ENCODE results near the gene BORCS8.
A peak's percentile ranks its signal among the peaks of the same experiment; 100 is the strongest.
"Not testable (repeated sequence)": the region's sequence is repeated elsewhere in the genome, so short reads cannot be mapped to it uniquely, and the experiment has no call there.

Gene BORCS8

DNA sequence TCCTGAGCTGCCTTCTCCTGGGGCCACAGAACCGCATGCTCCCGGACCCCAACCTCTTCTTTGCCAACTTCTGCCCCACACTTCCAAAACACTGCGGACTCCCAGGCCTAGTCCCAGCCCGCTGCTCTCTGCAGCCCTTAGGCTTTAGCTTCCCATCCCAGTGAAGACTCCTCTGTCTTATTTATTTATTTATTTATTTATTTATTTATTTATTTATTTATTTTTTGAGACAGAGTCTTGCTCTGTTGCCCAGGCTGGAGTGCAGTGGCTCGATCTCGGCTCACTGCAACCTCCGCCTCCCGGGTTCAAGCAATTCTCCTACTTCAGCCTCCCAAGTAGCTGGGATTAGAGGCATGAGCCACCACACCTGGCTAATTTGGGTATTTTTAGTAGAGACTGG, 43.4 kb downstream of the BORCS8 start:
- not testable (repeated sequence) for DNase-seq

DNA sequence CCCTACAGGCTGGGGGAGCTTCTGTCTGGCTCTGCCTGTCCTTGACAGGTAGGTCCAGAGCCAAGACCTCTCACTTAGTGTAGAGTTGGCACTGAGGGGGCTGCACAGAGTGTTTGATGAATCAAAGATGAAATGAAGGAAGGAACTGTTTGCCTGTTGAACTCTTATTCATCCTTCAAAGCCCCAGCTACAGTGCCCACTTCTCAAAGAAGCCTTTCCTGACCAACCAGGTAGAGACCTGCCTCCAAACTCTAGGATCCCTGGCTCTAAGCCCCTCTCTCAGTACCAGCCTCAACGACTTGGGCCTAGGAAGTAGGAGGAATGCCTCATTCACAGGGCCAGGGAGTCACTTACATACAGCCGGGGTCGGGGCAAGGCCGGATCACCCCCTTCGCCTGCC, 44.6 kb downstream of the BORCS8 start:
- no peak for DNase-seq

DNA sequence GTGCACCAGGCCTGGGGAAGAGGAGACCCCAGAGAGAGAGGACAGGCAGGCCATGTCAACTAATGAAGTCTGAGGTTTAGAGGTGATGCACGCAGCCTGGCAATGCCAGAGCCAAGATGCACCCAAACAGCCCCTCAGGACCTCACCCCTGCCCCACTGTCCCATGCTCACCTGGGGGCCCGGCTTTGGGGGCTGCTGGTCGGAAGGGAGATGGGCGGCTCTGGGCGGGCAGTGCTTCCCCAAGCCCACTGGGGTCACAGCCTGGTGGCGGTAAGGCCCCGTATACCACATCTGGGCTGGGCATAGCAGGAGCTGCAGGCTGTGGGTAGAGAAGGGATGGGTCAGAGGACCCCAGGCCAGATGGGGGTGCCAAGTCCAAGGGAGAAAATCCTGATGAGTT, 45.1 kb downstream of the BORCS8 start:
- no peak for DNase-seq

DNA sequence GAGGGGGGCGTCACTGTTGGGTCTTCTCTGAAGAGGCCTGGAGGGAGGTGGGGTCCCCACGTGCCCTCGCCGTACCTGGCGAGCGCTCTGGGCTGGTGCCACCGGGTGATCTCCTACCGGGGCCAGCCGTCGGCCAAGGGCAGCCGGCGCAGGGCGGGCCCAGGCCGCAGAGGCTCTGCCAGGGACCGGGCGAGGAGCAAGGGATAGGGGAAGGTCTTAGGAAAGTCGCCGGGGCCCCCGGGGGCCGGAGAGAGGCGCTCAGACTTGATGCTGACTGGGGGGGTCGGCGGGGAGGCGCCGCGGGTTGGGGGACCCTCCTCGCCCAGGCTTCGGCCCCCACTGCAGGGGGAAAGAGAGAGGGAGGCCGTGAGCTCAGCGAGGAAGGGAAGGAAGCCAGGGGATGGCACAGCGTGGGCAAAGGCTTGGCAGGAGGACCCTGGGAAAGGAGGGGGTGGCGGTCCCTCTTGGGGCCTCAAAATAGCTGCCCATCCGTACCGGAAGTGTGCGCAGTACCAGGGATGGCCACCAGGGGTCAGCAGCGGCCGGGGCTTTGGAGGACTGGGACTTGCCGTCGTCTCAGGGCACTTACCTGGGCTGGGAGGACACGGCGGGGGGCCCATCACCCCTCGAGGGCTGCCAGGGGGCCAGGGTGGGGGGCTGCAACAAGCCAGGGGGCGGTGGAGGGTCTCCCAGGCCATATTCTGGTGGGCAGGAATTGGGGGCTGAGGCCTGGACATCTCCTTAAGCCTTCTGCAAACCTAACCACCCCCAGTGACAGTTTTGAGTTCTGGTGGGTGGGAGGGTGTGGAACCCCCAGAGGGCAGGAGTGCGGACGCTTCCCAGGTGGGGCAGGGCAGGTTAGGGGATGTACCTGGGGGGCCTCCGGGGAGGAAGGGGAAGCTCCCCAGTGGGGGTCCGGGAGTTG, 46.0 kb downstream of the BORCS8 start:
- DNase-seq = peak; percentile 70 to 91 (median 80)

DNA sequence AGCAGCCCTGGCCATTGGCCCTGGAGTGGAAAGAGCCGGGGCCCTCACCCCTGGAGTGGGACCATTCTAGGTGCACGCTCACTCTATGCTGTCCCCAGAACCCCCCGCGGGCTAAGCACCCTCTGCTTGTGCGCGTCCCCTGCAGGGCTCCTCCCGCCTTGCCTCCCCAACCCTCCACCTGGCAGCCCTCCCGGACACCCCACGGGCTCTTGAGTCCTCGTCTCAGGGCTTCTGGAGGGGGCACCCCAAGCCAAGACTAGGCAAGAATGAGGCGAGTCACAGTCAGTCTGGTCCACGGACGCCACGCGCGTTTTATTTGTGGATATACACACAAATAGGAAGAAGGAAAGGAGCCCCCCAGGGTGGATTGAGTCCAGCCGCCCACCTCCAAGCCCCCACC, 46.7 kb downstream of the BORCS8 start:
- no peak for DNase-seq

DNA sequence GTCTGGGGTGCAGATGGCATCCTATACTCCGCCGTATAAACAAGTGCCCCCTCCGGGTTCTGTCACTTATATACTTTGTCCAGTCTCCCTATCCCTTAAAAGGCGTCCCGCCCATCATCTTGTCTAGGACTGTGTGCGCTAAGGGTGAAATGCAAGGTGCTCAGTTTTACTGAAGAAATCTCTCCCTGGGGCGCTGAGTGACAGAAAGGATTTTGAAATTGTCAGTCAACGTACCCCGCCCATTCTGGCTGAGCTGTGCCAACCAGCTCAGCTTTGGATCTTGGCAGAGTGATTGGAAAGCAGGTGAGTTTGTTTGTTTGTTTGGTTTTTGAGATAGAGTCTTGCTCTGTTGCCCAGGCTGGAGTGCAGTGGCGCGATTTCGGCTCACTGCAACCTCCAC, 49.6 kb downstream of the BORCS8 start:
- DNase-seq = no peak

DNA sequence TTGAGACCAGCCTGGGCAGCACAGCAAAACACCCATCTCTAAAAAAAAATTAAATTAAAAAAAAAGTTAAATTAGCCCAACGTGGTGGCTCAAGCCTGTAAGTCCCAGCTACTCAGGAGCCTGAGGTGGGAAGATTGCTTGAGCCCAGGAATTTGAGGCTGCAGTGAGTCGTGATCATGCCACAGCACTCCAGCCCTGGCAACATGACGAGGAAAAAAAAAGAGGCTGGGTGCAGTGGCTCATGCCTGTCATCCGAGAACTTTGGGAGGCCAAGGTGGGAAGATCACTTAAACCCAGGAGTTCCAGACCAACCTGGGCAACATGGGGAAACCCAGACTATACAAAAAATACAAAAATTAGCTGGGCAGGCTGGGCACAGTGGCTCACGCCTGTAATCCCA, 51.5 kb downstream of the BORCS8 start:
- DNase-seq = no peak

DNA sequence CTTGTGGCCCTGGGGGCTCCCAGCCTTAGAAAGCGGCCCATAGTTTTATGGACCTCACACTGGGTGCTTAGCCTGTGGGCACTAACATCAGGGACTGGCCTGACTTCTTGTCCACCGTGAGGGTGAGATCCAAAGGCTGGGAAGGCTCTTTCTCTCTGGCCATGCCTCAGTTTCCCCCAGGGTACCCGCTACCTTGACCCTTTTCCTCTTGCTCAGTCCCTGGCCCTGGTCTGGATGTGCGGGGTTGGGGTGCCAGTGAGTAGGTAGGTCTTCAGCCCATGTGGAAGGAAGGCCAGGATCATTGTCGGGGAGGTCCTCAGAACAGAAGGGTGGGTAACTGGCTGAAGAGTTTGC, 52.1 kb downstream of the BORCS8 start:
- DNase-seq = no peak

DNA sequence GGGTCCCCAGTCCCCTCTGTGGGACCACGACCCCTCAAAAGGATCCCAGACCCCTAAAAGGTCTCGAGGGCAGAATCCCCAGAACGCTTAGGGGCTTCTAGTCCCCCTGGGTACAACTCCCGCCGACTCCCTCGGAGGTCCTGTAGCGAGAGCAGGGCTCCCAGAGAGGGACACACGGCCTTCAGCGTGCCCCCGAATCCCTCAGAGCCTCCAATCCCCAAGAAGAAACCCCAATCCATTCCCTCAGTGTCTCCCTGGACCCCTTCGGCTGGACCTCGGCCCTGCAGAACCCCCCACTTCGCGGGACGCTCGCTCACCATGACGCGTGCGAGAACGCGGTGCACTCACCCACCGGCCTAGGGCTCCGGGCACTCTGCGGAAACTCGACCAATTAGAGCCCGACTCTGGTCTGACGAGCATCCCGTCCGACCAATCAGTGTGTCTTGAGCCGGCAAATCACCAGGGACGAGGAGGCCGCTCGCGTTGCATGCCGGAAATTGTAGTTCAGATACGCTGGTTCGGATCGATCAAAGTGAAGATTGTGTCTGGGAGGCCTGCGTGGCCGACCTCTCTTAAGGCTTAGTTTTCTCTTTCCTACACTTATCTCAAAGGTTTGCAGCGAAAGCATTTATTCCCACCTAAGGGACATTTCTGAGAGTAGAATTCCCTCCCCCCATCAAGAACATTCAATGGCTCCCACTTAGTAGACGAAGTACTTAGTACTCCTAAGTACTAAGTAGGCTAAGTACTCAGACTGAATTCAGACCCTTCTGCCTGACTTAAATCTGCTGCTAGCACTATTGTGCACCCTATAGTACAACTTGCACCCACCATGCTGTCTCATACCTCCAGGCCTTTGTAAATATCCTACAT, 53.6 kb downstream of the BORCS8 start, which contains the start of gene TMEM161A:
TSS of gene TMEM161A (minus strand) at position 370 of the 873 bp plus-strand sequence. CDS start at position 320, 50 bp downstream.
- DNase-seq = peak; percentile 97 to 98 (median 98)

DNA sequence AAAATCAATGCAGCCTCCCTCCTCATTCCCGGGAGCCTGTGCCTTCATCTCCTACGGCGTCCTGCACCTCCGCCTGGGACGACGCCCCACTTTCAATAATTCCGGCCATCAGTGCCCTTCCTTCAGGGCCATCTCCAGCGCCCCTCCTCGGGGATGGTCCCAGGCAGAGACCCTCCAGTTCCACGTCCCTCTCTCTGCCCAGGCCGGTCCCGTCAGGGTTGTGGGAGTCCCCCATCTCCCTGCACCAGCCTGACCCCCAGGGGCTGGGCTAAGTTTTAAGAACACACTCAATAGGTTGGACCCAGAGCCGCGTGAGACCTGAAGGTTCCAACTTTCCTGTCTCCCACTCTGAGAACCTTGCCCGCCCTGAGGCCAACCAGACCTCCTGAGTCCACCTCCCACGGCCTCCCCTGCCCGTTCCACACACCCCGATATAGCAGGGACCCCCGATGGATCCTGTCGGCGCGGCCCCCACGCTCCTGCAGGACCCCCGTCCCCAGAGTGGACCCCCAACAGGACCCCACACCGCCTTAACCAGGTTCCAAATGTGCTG, 54.3 kb downstream of the BORCS8 start:
- DNase-seq = no peak

DNA sequence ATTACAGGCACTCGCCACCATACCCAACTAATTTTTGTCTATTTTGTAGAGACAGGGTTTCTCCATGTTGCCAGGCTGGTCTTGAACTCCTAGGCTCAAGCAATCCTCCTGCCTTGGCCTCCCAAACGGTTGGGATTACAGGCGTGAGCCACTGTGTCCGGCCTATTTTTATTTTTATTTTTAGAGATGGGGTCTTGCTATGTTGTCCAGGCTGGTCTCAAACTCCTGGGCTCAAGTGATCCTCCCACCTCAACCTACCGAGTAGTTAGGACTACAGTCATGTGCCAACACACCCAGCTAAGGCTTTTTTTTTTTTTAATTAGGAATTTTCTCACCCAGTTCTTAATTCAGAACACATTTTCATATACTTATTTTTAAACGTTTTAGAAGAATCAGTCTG, 56.2 kb downstream of the BORCS8 start:
- not testable (repeated sequence) for DNase-seq

DNA sequence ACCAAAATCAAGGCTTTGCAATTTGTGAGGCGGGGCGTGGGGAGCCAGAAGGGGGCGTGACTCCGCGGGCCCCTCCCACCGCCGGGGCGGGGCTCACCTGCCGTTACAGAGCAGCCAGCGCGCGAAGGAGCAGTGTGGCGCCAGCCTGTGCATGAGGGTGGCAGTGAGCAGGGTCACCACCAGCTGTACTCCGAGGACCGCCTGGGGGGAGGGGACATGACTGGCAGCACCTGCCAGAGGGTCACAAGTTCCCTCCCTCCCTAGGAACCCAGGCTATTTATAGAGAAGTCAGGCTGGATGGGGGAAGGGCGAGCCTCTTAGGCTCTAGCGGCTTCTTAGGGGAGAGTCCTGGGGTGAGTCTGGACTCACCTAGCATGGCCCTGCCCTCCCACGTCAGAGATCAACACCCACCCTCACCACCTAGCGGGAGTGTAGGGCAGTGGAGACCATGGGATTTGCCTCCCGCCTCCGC, 57.2 kb downstream of the BORCS8 start:
- DNase-seq = peak in 2 of 4 experiments; percentile 9 to 27

DNA sequence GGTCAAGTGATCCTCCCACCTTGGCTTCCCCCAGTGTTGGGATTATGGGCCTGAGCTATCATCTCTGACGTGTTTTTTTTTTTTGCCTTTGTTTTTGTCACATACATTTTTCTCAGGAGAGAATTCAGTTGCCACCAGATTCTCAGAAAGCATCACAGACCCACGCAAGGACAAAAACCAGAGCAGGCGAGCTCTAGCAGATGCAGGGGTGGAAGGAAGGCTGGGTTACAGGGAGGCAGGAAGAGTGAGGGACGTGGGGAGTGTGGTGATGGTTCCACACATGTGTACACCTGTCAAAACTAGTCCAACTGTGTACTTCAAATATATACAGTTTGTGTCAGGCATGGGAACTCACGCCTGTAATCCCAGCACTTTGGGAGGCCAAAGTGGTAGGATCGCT, 58.0 kb downstream of the BORCS8 start:
- DNase-seq = no peak

DNA sequence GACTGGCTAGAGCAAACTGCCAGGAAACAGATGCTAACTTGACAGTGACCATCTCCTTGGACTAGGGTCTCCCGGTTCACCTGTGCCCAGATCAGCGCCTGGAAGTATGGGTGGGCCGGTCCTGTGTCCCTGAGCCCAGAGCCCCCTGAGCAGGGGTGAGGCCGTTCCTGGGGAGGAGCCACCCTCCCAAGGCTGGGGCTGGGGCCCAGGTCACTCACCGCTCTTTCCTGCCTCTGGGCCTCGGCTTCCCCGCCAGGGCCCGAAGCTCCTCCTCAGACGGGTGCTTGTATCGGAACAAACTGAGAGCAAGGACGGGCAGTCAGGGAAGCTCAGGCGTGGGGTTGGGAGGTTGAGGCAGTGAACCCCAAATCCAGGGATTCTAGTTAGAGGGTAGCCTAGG, 59.0 kb downstream of the BORCS8 start:
- DNase-seq = no peak

DNA sequence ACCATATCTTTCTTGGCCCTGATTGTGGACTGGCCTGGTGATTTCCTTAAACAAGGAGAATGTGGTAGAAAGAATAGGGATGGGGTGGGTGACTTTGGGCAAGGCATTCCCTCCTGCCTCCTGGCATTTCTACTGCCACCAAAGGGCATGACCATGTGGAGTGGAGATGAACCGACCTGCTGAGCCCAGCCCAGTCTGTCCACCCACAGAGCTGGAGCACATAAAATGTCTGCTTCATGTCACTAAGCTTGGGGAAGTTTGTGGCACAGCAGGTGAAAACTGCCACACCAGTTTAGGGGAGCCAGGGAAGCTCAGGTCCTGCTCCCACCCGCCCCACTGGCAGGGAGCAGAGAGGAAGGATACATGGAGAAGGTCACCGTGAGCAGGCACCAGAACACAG, 60.0 kb downstream of the BORCS8 start:
- no peak for DNase-seq
